ENCODE data around the gene LRMDA.

LRMDA gene

GRCh38 chr10:76405922-76406321 is 974.5 kb downstream of the LRMDA start:
- TF ChIP-seq, protein P1, sequence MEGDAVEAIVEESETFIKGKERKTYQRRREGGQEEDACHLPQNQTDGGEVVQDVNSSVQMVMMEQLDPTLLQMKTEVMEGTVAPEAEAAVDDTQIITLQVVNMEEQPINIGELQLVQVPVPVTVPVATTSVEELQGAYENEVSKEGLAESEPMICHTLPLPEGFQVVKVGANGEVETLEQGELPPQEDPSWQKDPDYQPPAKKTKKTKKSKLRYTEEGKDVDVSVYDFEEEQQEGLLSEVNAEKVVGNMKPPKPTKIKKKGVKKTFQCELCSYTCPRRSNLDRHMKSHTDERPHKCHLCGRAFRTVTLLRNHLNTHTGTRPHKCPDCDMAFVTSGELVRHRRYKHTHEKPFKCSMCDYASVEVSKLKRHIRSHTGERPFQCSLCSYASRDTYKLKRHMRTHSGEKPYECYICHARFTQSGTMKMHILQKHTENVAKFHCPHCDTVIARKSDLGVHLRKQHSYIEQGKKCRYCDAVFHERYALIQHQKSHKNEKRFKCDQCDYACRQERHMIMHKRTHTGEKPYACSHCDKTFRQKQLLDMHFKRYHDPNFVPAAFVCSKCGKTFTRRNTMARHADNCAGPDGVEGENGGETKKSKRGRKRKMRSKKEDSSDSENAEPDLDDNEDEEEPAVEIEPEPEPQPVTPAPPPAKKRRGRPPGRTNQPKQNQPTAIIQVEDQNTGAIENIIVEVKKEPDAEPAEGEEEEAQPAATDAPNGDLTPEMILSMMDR (IDR thresholded peaks at IDR 0.05), result no peak

DNA sequence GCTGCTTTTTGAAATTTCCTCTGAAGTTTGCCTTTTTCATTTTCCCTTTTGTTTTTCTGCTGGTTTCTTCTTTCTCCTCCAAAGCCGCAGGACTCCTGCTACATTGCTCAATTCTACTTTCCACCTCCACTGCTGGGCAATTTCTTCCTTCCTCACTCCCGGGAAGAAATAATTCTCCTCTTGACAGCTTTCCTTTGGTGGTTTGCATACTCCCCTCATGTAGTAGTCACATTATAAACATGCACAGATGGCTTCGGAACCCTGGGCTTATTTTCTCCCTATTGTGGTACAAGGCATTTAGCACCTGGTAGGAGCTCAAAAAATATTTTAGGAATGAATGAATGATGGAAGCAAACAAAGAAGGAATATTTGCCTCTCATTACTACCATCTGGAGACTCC is 977.2 kb downstream of the LRMDA start:
- TF ChIP-seq, protein P1 (IDR thresholded peaks at IDR 0.05), result no peak

DNA sequence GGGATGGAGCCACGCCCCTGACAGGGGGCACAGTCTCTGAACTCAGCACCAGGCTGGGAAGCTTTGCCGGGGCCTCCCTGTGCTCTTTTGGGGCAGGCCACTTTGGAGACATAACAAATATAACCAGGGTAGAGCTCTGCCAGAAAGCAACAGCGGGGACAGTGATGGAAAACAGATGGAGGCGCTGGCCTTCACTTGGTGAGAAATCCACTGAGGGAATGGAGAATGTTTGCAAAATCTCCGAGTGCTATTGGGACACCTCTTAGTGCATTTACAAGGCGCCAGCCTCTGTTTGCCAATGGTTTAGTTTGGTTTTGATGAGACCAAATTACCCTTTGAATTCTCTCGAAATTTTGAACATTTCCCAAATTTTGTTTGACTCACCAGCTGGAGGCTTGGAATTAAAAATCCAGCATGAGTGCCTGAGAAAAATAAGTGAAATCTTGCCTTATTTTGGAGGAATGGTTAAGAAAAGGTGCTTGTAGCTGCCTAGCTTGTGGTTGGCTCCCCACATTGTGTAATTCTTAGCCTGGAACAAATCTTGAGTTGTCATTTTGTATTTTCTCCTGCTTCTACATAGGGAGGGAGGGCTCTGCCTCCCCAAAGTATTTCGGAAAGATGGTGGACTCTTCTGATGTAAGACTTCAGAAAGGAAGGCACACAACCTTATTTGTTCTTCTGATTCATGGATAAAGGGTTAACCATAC is 980.5 kb downstream of the LRMDA start:
- TF ChIP-seq, protein P1 (IDR thresholded peaks at IDR 0.05), result no peak

DNA sequence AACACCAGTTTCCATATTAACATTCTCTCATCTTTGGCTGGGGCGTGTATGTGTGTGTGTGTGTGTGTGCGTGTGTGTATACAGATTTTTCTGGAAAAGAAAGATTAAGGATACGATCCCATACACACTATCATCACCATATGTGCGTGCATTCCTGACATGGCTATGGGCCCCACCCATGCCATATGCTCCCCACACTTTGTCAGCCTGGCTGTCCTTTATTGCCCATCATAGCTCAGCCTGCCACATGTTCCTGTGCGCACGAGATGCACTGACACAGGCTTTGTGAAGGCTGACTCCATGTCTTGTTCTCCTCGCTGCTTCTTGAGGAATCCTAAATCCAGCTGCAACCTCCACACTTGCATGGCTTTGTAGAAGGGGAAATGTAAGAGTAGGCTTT is 984.1 kb downstream of the LRMDA start:
- TF ChIP-seq, protein P1 (IDR thresholded peaks at IDR 0.05), result no peak

- TF ChIP-seq, protein P1 (IDR thresholded peaks at IDR 0.05), result no peak
These were observed 985.2 kb downstream of the LRMDA start for GRCh38 chr10:76416642-76417041.

- TF ChIP-seq, protein P1 (IDR thresholded peaks at IDR 0.05), result no peak
These were observed 989.3 kb downstream of the LRMDA start for GRCh38 chr10:76420725-76421124.

GRCh38 chr10:76422769-76423168 is 991.3 kb downstream of the LRMDA start:
- TF ChIP-seq, protein P1 (IDR thresholded peaks at IDR 0.05), result no peak
